Endothelial cell of umbilical vein (primary cell): ENCODE measurements around the gene CADM4. TPM values are rescaled to one million over a fixed set of nuclear protein-coding genes. Genes with fewer than 3 reads are reported as not detected.

ENCODE experiments used
- BruUV-seq: library from RNA; stranded (reverse); fragments of 400-500 nt; replicated peaks from 2 replicates; lab custom pipeline; 2021; lab: Mats Ljungman, UMichigan
- CTCF ChIA-PET: fragments of 300-600, 350-600 bp; sonication (Branson Sonifier 250); formaldehyde crosslinking; loops from one replicate; lab custom pipeline; 2021; ENCODE audit warnings: antibody characterized with exemption, inconsistent platforms; lab: Charles Lee
- POLR2A ChIA-PET: fragments of 300-600, 350-600 bp; sonication (Branson Sonifier 250); formaldehyde crosslinking; loops from one replicate; lab custom pipeline; 2021; ENCODE audit warnings: antibody characterized with exemption, inconsistent platforms; lab: Charles Lee
- DNase-seq: peaks from one replicate; pipeline ENCODE4 v3.0.0-alpha.2; 2011; ENCODE audit warnings: low read depth, low spot score
- FAIRE-seq: peaks from 2 replicates; lab custom pipeline; 2011; peaks lifted over from hg19 to GRCh38; lab: Jason Lieb, UNC
- H2AFZ ChIP-seq: 2 replicates; pipeline ENCODE4 v1.6.0; 2012; ENCODE audit warnings: low read depth, low read length, control low read depth, inconsistent platforms
- H3K27ac ChIP-seq: 2 replicates; pipeline ENCODE4 v1.5.1; 2011; ENCODE audit warnings: low read depth, mild to moderate bottlenecking, control low read depth, low read length, moderate library complexity; ENCODE audit not compliant: insufficient read depth
- H3K27me3 ChIP-seq, 2 experiments: 2 replicates each; pipeline versions ENCODE4 v1.6.0 to v1.6.1; 2011; ENCODE audit warnings: low read length in 2 of 2, mixed read lengths in 1 of 2; ENCODE audit not compliant: control insufficient read depth in 2 of 2, insufficient read depth in 2 of 2
- H3K36me3 ChIP-seq, 2 experiments: 2 replicates in 1 of 2; 3 replicates in 1 of 2; pipeline ENCODE4 v1.5.1; 2011; ENCODE audit warnings: low read length in 2 of 2, mild to moderate bottlenecking in 1 of 2, moderate library complexity in 1 of 2; ENCODE audit not compliant: control insufficient read depth in 2 of 2, insufficient read depth in 2 of 2; ENCODE audit errors: extremely low read depth in 1 of 2
- H3K4me1 ChIP-seq: 3 replicates; pipeline ENCODE4 v1.5.1; 2011; ENCODE audit warnings: mild to moderate bottlenecking, low read length; ENCODE audit not compliant: control insufficient read depth, insufficient read depth; ENCODE audit errors: extremely low read depth
- H3K4me2 ChIP-seq: 2 replicates; pipeline ENCODE4 v1.6.1; 2011; ENCODE audit warnings: low read length, control low read depth, mixed read lengths; ENCODE audit not compliant: insufficient read depth
- H3K4me3 ChIP-seq, 3 experiments: fragments of 200-600 bp in 1 of 3; sonication (generic), shearing (Covaris generic) in 1 of 3; replicated peaks in 1 of 3; 2 replicates each; pipeline ENCODE4 v1.5.1; 2011 to 2016; ENCODE audit warnings: control low read depth in 3 of 3, low read length in 3 of 3, mild to moderate bottlenecking in 2 of 3, inconsistent platforms in 1 of 3, low read depth in 1 of 3, moderate library complexity in 1 of 3; ENCODE audit not compliant: insufficient read depth in 1 of 3
- H3K79me2 ChIP-seq: 2 replicates; pipeline ENCODE4 v1.6.0; 2012; ENCODE audit warnings: low read length, inconsistent platforms; ENCODE audit not compliant: control insufficient read depth, insufficient read depth
- H3K9ac ChIP-seq: replicated peaks from 2 replicates; pipeline ENCODE3; 2011; ENCODE audit warnings: low read length, control low read depth; ENCODE audit not compliant: insufficient read depth; ENCODE audit errors: extremely low read depth
- H3K9me1 ChIP-seq: replicated peaks from 3 replicates; pipeline ENCODE4 v1.6.0; 2011; ENCODE audit warnings: mild to moderate bottlenecking, low read length; ENCODE audit not compliant: control insufficient read depth, insufficient read depth; ENCODE audit errors: extremely low read depth
- H3K9me3 ChIP-seq: replicated peaks from 2 replicates; pipeline ENCODE4 v1.5.1; 2012; ENCODE audit warnings: low read length, inconsistent platforms; ENCODE audit not compliant: control insufficient read depth, insufficient read depth
- H4K20me1 ChIP-seq: replicated peaks from 2 replicates; pipeline ENCODE3; 2011; ENCODE audit warnings: mild to moderate bottlenecking, low read length; ENCODE audit not compliant: control insufficient read depth, insufficient read depth; ENCODE audit errors: extremely low read depth
- CTCF ChIP-seq, 2 donors: IDR thresholded peaks; 1 replicate in 1 of 2; 2 replicates in 1 of 2; pipeline ENCODE4 v1.5.1; 2011; ENCODE audit warnings: low read length in 2 of 2, mild to moderate bottlenecking in 2 of 2, moderate library complexity in 2 of 2, control low read depth in 1 of 2, inconsistent platforms in 1 of 2, low read depth in 1 of 2; ENCODE audit not compliant: insufficient read depth in 1 of 2; ENCODE audit errors: extremely low read depth in 1 of 2
- EZH2 ChIP-seq: IDR thresholded peaks from 2 replicates; pipeline ENCODE4 v1.6.1; 2012; ENCODE audit warnings: borderline replicate concordance, low read depth, mild to moderate bottlenecking, moderate library complexity, low read length, inconsistent platforms; ENCODE audit not compliant: severe bottlenecking
- FOS ChIP-seq: IDR thresholded peaks from 2 replicates; pipeline ENCODE4 v1.6.1; 2011; ENCODE audit warnings: mild to moderate bottlenecking, low read length, moderate library complexity, borderline replicate concordance; ENCODE audit not compliant: insufficient read depth
- GATA2 ChIP-seq: IDR thresholded peaks from 2 replicates; pipeline ENCODE4 v1.7.0; 2011; ENCODE audit warnings: low read depth, mild to moderate bottlenecking, moderate library complexity, mixed read lengths, low read length; ENCODE audit not compliant: insufficient read length, insufficient read depth
- JUN ChIP-seq: IDR thresholded peaks from 2 replicates; pipeline ENCODE4 v1.6.1; 2011; ENCODE audit warnings: borderline replicate concordance, low read depth; ENCODE audit not compliant: insufficient read length, insufficient read depth
- MAX ChIP-seq: IDR thresholded peaks from 2 replicates; pipeline ENCODE4 v1.6.1; 2011; ENCODE audit not compliant: insufficient read depth, insufficient read length
- MYC ChIP-seq: IDR thresholded peaks from one replicate; pipeline ENCODE4 v1.6.1; 2011; ENCODE audit warnings: mild to moderate bottlenecking, low read depth, low read length
- POLR2A ChIP-seq: IDR thresholded peaks from 2 replicates; pipeline ENCODE4 v1.6.1; 2012; ENCODE audit warnings: low read depth, mild to moderate bottlenecking, control low read depth, low read length
- POLR2AphosphoS5 ChIP-seq: IDR thresholded peaks from 2 replicates; pipeline ENCODE4 v1.6.1; 2012; ENCODE audit warnings: low read depth, mild to moderate bottlenecking, control low read depth, low read length, moderate library complexity; ENCODE audit not compliant: insufficient read depth
- dilution Hi-C: fragments of 300-500 bp; cut with MboI; formaldehyde crosslinking; loops from one replicate; pipeline ENCODE4 v1.15.0; 2019; ENCODE audit warnings: low sequenced_read_pairs; ENCODE audit not compliant: extremely low pct_ligation_motif_present
- intact Hi-C: fragments of 100-400 bp; cut with micrococcal nuclease; formaldehyde crosslinking; loops from one replicate; pipeline ENCODE4 v1.10.0; 2022
- polyA plus RNA-seq, 4 experiments: library from polyadenylated mRNA; depleted of rRNA in 3 of 4; stranded (reverse) in 3 of 4; unstranded in 1 of 4; fragments of >200 nt; gene quantifications; 2 replicates each; pipeline versions ENCODE4 v1.2.1 to v1.2.3, GENCODE V29; 2011 to 2012; ENCODE audit warnings: missing spikeins in 1 of 4
- total RNA-seq: library from RNA; stranded (reverse); gene quantifications from 2 replicates; pipeline ENCODE4 v1.2.3, GENCODE V29; 2021

CADM4 gene
- total and polyA plus RNA-seq, 2 donors (not counting 3 experiments of a cell fraction or from before 2014, with no cell fraction given), result 5.0 to 7.5 TPM

GRCh38 chr19:43628646-43629326 is 10.9 kb downstream of the CADM4 start:
- TF ChIP-seq POLR2AphosphoS5 (no peak), MYC (no peak), POLR2A (no peak), CTCF (IDR thresholded peaks at IDR 0.05; ENCODE audit: extremely low read depth in 1 of 2, insufficient read depth in 1 of 2, low read depth in 1 of 2, low read length in 2 of 2) (no peak), GATA2 (no peak), JUN (no peak), MAX (no peak), FOS (no peak), EZH2 (no peak)
- DNase-seq (no peak), FAIRE-seq (no peak)
- Histone ChIP-seq H3K9me3 (no peaks in the 10 kb centered on the region), H3K4me3 (no peak overlapping the region), H3K27me3 (peaks cover 0 to 3% of the 10 kb centered on the region in 2 experiments), H3K79me2 (no peaks in the 10 kb centered on the region), H3K36me3 (no peaks in the 10 kb centered on the region), H3K9ac (no peak overlapping the region), H2AFZ (no peak overlapping the region), H4K20me1 (no peaks in the 10 kb centered on the region), H3K4me1 (no peaks in the 10 kb centered on the region), H3K27ac (no peak overlapping the region), H3K4me2 (no peak overlapping the region), H3K9me1 (no peaks in the 10 kb centered on the region)
- BruUV-seq, result no TSS peak
- ChIA-PET CTCF (no interaction called here), POLR2A (no interaction called here)
- dilution Hi-C loops (no loop called here), intact Hi-C loops (no loop called here)
